KMS-11 (cell line): ENCODE results near the gene ADGRV1.

Experiments used
- H2AFZ ChIP-seq: fragments of 200-600 bp; sonication (generic); 2 replicates; pipeline ENCODE4 v1.6.1; 2016; ENCODE audit warnings: antibody characterized with exemption, mixed run types, low read depth
- H3K27ac ChIP-seq: fragments of 200-600 bp; sonication (generic); 2 replicates; pipeline ENCODE4 v1.6.1; 2016; ENCODE audit warnings: mild to moderate bottlenecking, mixed run types
- H3K27me3 ChIP-seq: fragments of 200-600 bp; sonication (generic); 2 replicates; pipeline ENCODE4 v1.6.1; 2017; ENCODE audit warnings: mild to moderate bottlenecking, low read depth, mixed run types, moderate library complexity; ENCODE audit not compliant: insufficient read depth
- H3K36me3 ChIP-seq: fragments of 200-600 bp; sonication (generic); 2 replicates; pipeline ENCODE4 v1.6.1; 2017; ENCODE audit warnings: mild to moderate bottlenecking, mixed run types; ENCODE audit not compliant: insufficient read depth
- H3K4me1 ChIP-seq: fragments of 200-600 bp; sonication (generic); 2 replicates; pipeline ENCODE4 v1.6.1; 2016; ENCODE audit warnings: mild to moderate bottlenecking, low read depth, mixed run types; ENCODE audit not compliant: poor library complexity, severe bottlenecking
- H3K4me2 ChIP-seq: fragments of 200-600 bp; sonication (generic); 2 replicates; pipeline ENCODE4 v1.7.0; 2016; ENCODE audit warnings: mild to moderate bottlenecking, mixed run types
- H3K4me3 ChIP-seq: fragments of 200-600 bp; sonication (generic); IDR thresholded peaks from 2 replicates; pipeline ENCODE4 v1.6.1; 2017; ENCODE audit warnings: low read depth, low read length, mixed read lengths; ENCODE audit not compliant: insufficient read depth
- H3K79me2 ChIP-seq: fragments of 200-600 bp; sonication (generic); 2 replicates; pipeline ENCODE4 v1.6.1; 2016; ENCODE audit warnings: low read depth, mixed run types; ENCODE audit not compliant: insufficient read depth
- H3K9ac ChIP-seq: fragments of 200-600 bp; sonication (generic); 2 replicates; pipeline ENCODE4 v1.6.1; 2016; ENCODE audit warnings: mild to moderate bottlenecking, mixed run types
- H4K20me1 ChIP-seq: fragments of 200-600 bp; sonication (generic); 2 replicates; pipeline ENCODE4 v1.6.1; 2016; ENCODE audit warnings: mild to moderate bottlenecking, mixed run types; ENCODE audit not compliant: insufficient read depth
- TF ChIP-seq, protein P1 (sequence below): fragments of 200-600 bp; sonication (generic); conservative IDR thresholded peaks from 2 replicates; pipeline ENCODE4 v1.6.1; 2017; ENCODE audit warnings: low read depth, mild to moderate bottlenecking, antibody characterized with exemption, low read length, moderate library complexity, mixed read lengths

Gene ADGRV1

DNA sequence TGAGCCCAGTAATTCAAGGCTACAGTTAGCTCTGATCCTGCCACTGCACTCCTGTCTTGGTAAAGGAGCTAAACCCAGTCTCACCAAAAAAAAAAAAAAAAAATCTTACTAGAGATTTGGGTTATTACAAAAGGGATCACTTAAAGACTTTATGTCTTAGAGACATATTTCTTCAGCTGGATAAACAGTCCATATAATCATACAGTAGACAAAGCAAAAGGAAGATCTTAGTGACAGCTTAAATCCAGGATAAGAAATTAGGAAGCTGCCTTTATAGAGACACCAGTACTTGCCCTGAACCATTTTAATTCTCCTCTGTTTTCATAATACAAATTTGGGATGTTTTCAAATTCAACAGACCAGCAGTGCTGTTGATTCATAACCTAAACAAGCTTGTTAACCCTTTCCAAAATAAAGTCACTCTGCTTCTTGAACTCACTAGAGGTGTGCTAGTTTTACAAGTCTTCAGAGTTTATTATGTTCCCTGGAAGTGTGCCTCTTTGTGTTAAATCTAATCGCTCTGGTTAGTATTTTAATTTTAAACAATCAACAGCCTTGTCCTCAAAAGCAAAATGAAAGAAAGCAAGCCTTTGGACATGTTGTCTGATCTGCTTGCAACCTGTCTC lies 569.0 kb downstream of the ADGRV1 start:
- no peaks in the 10 kb centered on the region for H4K20me1 ChIP-seq

DNA sequence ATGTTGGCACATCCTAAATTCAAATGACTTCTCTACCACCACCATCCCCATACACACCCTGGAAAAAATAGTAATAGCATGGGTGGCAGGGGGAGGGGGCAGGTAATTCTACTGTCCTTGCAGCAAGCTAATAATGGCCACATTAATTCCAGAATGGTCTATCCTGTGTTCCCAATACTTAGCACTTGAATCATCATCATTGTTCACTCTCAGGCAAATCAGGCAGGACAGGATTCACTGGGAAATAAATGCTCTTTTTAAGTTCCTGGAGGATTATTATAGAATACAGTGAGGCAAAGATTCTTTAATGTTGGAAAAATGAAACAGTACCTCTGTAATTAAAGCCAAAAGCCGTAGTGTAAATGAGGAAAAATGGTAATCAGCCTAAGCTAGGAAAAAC lies 570.0 kb downstream of the ADGRV1 start:
- Histone ChIP-seq H3K4me2 (no peak overlapping the region), H3K27me3 (no peaks in the 10 kb centered on the region), H3K4me1 (no peaks in the 10 kb centered on the region), H3K79me2 (no peaks in the 10 kb centered on the region), H3K36me3 (no peaks in the 10 kb centered on the region), H4K20me1 (no peaks in the 10 kb centered on the region), H2AFZ (no peak overlapping the region), H3K27ac (no peak overlapping the region), H3K4me3 (no peak overlapping the region), H3K9ac (no peak overlapping the region)
- TF ChIP-seq, protein P1, sequence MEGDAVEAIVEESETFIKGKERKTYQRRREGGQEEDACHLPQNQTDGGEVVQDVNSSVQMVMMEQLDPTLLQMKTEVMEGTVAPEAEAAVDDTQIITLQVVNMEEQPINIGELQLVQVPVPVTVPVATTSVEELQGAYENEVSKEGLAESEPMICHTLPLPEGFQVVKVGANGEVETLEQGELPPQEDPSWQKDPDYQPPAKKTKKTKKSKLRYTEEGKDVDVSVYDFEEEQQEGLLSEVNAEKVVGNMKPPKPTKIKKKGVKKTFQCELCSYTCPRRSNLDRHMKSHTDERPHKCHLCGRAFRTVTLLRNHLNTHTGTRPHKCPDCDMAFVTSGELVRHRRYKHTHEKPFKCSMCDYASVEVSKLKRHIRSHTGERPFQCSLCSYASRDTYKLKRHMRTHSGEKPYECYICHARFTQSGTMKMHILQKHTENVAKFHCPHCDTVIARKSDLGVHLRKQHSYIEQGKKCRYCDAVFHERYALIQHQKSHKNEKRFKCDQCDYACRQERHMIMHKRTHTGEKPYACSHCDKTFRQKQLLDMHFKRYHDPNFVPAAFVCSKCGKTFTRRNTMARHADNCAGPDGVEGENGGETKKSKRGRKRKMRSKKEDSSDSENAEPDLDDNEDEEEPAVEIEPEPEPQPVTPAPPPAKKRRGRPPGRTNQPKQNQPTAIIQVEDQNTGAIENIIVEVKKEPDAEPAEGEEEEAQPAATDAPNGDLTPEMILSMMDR: no peak

More for the DNA sequence above, 569.0 kb downstream of the ADGRV1 start:
- H3K4me3 ChIP-seq: no peak overlapping the region
- no peak overlapping the region for H2AFZ ChIP-seq
- H3K79me2 ChIP-seq: no peaks in the 10 kb centered on the region
- H3K4me1 ChIP-seq: no peaks in the 10 kb centered on the region
- H3K27ac ChIP-seq: no peak overlapping the region
- no peak overlapping the region for H3K4me2 ChIP-seq
- H3K36me3 ChIP-seq: no peaks in the 10 kb centered on the region
- H3K9ac ChIP-seq: no peak overlapping the region
- TF ChIP-seq, protein P1: no peak
- no peaks in the 10 kb centered on the region for H3K27me3 ChIP-seq

GRCh38 chr5:91129748-91130147 lies 571.2 kb downstream of the ADGRV1 start:
- H3K79me2 ChIP-seq: no peaks in the 10 kb centered on the region

DNA sequence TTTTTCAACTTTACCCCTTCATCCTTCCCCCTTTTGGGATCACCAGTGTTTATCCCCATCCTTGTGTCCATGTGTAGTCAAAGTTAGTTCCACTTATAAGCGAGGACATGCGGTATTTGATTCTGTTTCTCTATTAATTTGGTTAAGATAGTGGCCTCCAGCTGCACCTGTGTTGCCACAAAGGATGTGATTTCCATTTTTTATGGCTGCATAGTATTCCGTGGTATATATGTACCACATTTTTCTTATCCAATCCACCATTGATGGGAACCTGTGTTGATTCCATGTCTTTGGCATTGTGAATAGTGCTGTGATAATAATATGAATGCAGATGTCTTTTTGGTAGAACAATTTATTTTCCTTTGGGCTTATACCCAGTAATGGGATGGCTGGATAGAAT lies 572.2 kb downstream of the ADGRV1 start:
- TF ChIP-seq, protein P1: no peak
- H3K4me2 ChIP-seq: no peak overlapping the region
- no peaks in the 10 kb centered on the region for H3K79me2 ChIP-seq
- H3K9ac ChIP-seq: no peak overlapping the region
- H3K27me3 ChIP-seq: no peaks in the 10 kb centered on the region
- H2AFZ ChIP-seq: no peak overlapping the region
- H3K4me1 ChIP-seq: no peaks in the 10 kb centered on the region
- H3K4me3 ChIP-seq: no peak overlapping the region
- H3K27ac ChIP-seq: no peak overlapping the region
- H3K36me3 ChIP-seq: no peaks in the 10 kb centered on the region
- no peaks in the 10 kb centered on the region for H4K20me1 ChIP-seq

More at GRCh38 chr5:91129748-91130147, 571.2 kb downstream of the ADGRV1 start:
- Histone ChIP-seq H3K4me2 (no peak overlapping the region), H3K36me3 (no peaks in the 10 kb centered on the region), H3K27ac (no peak overlapping the region), H3K4me1 (no peaks in the 10 kb centered on the region), H2AFZ (no peak overlapping the region), H3K4me3 (no peak overlapping the region), H4K20me1 (no peaks in the 10 kb centered on the region), H3K27me3 (no peaks in the 10 kb centered on the region), H3K9ac (no peak overlapping the region)
- TF ChIP-seq, protein P1: no peak
